ENCODE measurements around the gene TEX22.

TEX22 gene

GRCh38 chr14:105385322-105385637 lies 13.1 kb upstream of the TEX22 start:
- FAIRE-seq, result no peak

GRCh38 chr14:105385698-105386365 lies 12.5 kb upstream of the TEX22 start:
- FAIRE-seq, result no peak

GRCh38 chr14:105386581-105387529 lies 11.5 kb upstream of the TEX22 start:
- FAIRE-seq, result no peak

- no peak for FAIRE-seq
These were observed 10.8 kb upstream of the TEX22 start for GRCh38 chr14:105387530-105387922.

DNA sequence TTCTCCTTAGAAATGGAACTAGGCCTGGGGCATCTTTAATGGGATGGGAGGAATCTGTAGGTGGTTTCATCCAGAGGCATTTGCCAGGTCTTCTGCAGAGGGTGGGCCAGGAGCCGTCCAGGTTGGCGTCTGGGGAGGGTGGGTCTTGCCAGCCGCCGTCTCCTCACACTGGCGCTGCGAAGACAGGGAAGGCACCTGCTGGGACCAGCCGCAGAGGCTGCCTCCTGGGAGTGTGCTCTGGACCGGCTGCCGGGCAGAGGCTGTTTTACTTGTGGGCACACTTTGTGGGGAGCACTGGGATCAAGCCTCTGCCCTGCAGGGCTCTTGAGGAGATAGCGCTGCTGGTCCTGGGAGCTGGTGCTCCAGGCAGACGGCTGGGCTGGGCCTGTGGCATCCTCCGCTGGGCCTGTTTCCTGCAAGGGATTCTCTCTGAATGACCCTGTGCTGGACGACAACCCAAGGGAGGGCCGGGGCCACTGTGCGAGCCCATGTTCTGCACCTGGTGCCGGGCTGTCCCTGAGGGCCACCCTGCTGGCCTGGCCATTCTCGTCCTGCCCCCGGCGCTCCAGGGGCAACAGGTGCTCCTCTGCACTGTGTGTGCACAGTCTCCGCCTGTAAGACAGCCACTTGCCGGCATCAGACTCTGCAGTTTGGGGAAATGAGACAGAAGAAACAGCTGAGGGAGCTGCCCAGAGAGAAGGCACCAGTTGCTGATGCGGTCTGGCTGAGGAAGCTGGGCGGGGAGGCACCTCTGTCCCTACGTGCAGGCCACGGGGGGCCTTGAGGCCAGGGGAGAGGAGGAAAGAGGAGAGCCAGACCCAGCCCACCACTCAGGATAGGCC lies 10.0 kb upstream of the TEX22 start:
- no peak for FAIRE-seq

DNA sequence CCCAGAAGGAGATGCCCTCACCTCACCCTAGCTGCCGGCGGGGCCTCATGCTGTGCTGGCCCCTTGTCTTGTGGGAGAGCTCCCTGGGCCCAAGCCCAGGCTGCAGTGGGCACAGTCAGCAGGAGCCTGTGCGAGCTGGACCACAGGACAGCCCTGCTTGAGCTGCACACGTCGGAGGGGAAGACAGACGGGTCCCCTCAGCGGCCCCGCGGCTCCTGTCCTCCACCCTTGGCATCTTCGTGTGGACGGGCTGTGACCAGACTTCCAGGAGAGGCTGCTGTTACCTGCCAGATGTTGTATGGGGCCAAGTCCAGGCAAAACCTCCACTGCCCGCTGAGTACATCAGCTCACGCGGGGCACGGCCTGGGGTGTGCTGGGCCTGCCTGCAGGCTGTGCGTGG lies 9.4 kb upstream of the TEX22 start:
- no peak for FAIRE-seq

- FAIRE-seq, result no peak
These were observed 8.8 kb upstream of the TEX22 start for GRCh38 chr14:105389534-105389933.

GRCh38 chr14:105389976-105390848 lies 8.1 kb upstream of the TEX22 start:
- FAIRE-seq, result no peak

- FAIRE-seq, result no peak
These were observed 7.4 kb upstream of the TEX22 start for GRCh38 chr14:105390849-105391500.

DNA sequence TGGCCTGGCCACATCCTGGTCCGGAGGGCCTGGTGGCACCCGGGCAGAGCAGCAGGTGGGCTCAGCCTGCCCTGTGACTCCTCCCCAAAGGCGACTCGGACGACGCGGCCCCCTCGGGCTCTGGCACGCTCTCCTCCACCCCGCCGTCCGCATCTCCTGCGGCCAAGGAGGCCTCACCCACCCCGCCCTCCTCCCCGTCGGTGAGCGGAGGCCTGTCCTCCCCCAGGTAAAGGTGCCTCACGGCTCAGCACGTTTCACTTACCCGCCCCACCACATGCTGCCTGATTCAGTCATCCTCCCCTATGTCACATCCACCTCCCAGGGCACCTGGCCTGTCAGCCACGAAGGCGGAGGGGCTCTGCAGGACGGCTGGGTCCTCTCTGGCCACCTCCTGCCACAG lies 6.8 kb upstream of the TEX22 start:
- no peak for FAIRE-seq

GRCh38 chr14:105392131-105393090 lies 5.9 kb upstream of the TEX22 start:
- FAIRE-seq, result no peak

DNA sequence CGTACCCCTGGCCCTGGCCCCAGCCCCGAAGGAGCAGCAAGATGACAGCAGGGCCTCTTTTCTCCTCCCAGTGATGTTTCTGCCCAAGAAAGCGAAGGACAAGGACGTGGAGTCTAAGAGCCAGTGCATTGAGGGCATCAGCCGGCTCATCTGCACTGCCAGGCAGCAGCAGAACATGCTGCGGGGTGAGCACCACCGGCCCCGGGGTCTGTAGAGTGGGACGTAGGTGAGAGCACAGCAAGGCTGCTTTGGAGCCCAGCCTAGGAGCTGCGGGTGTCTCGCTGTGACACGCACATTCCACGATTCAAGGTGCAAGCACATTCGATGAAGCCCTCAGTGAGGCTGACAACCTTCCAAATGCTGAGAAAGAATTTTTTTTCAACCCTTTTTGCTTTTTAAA lies 5.2 kb upstream of the TEX22 start:
- no peak for FAIRE-seq

- no peak for FAIRE-seq
These were observed 3.4 kb upstream of the TEX22 start for GRCh38 chr14:105394714-105395537.

DNA sequence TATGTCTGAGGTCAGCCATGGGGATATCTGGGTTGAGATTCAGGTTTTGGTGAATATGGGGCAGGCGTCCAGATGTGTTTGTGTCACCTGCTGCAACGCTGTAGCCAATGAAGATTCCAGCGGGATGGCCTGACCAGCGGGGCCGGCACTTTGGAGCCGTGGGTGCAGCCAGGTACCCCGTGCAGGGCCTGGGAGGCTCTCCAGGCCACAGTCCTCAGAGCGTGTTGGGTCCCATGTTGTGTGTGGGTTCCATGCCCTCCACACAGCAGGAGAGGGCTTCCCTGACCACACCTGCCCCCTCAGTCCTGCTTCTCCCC lies 2.8 kb upstream of the TEX22 start:
- no peak for FAIRE-seq

- FAIRE-seq, result no peak
These were observed 897 bp upstream of the TEX22 start for GRCh38 chr14:105397350-105397931.

DNA sequence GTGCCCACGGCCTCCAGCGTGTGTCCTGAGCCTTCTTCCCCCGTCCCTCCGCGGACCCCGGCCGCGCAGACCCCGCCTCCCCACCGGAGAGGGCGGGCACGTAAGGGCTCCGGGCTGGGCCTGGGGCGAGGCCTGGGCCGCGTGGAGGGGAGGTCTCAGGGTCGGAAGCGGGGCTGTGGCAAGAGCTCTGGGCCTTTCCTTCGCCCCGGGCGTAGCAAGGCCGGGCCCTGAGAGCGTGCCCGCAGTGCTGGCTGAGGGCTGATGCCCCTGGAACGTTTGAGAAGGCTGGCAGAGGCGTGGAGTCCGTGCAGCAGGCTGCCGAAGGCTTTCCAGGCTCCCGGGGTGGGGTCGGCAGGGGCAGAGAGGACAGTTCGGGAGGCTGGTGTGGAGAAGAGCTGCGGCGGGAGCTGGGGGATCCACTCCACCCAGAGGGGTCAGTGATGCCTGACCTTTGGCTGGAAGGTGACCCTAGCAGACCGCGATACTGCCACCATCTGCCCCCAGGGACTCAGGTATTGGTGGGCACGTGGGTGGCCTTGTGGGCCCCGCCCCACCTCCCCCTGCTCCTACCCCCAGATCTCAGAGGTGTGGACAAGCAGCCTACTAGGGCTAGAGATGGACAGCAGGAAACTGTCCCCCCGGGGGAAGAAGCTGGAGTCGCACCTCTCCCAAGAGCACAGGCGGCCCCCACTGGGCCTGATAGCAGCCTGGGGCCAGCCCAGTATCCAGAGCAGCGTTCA lies 558 bp downstream of the TEX22 start:
- no peak for FAIRE-seq

DNA sequence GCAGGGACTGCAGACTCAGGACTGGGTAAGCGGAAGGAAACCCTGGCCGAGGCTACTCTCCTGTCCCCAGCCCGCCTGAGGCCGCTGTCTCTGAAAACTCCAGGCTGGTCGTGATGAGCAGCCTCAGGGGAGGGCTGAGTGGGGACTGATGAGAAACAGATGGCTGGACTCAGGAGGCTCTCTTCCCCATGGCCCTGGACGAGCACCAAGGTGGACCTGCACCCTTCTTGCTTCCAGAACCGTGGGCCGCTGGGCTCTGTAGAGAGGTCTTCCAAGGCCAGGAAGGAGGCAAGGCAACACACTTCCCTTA lies 1.1 kb downstream of the TEX22 start:
- FAIRE-seq, result no peak

DNA sequence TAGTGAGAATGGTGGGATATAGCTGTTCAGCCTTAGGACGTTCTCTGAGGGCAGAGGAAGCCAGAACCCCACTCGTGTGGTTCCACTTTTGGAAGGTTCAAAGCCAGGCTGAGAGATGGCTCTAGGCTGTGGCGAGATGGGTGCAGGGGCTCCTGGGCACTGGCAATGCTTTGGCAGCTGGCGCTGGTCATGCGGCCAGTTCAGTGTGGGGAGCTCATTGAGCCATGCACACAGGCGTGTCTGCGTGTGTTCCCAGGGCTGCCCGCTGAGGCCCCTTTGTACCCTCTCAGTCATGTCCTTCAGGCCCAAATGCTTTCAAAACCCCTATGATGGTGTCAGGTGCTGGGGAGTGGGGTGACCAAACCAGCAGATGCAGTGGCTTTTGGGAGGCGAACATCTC lies 1.7 kb downstream of the TEX22 start:
- no peak for FAIRE-seq

DNA sequence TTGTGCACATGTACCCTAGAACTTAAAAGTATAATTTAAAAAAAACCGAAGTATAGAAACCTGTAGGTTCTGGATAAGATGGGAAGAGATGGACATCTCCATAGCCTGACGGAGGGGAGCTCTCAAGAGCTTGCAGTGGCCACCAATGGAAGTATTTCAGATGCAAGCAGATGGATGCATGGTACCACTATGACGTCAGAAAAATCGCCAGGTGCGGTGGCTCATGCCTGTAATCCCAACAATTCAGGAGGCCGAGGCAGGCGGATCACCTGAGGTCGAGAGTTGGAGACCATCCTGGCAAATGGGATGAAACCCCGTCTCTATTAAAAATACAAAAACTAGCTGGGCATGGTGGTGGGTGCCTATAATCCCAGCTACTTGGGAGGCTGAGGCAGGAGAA lies 3.4 kb downstream of the TEX22 start:
- FAIRE-seq, result no peak
